A673 (cell line): Measurements from ENCODE around the gene ROR2. TPM values are rescaled to one million over a fixed set of nuclear protein-coding genes. Genes with fewer than 3 reads are reported as not detected.
A peak's percentile ranks its signal among the peaks of the same experiment; 100 is the strongest.

Experiments used
- BruUV-seq: library from RNA; stranded (reverse); fragments of 400-500 nt; replicated peaks from 2 replicates; lab custom pipeline; 2021; lab: Mats Ljungman, UMichigan
- CTCF ChIA-PET: fragments of 300-600 bp; sonication (Branson Sonifier 250); formaldehyde crosslinking; loops from one replicate; lab custom pipeline; 2022; ENCODE audit warnings: antibody characterized with exemption; lab: Charles Lee
- POLR2A ChIA-PET: fragments of 300-600 bp; sonication (Branson Sonifier 250); formaldehyde crosslinking; loops from one replicate; lab custom pipeline; 2022; ENCODE audit warnings: antibody characterized with exemption; ENCODE audit not compliant: low non-redundant PET; lab: Charles Lee
- DNase-seq: peaks from one replicate; pipeline ENCODE4 v3.0.0-alpha.2; 2015; ENCODE audit warnings: low spot score
- H3K27ac ChIP-seq: fragments of 200-600 bp; sonication (generic); 2 replicates; pipeline ENCODE4 v1.5.1; 2016; ENCODE audit warnings: mixed run types, low read depth, mild to moderate bottlenecking, mixed read lengths, antibody characterized with exemption, low read length; ENCODE audit not compliant: poor library complexity, severe bottlenecking
- H3K27me3 ChIP-seq: fragments of 200-600 bp; sonication (generic); replicated peaks from 2 replicates; pipeline ENCODE4 v1.6.1; 2017; ENCODE audit warnings: mixed run types, low read depth, mild to moderate bottlenecking, mixed read lengths, antibody characterized with exemption, low read length; ENCODE audit not compliant: insufficient read depth, poor library complexity
- H3K36me3 ChIP-seq: fragments of 200-600 bp; sonication (generic); 2 replicates; pipeline ENCODE4 v1.6.1; 2016; ENCODE audit warnings: mixed run types, mild to moderate bottlenecking, mixed read lengths, antibody characterized with exemption, low read length; ENCODE audit not compliant: insufficient read depth, poor library complexity, severe bottlenecking
- H3K4me1 ChIP-seq: fragments of 200-600 bp; sonication (generic); 2 replicates; pipeline ENCODE4 v1.6.1; 2017; ENCODE audit warnings: mixed run types, mild to moderate bottlenecking, mixed read lengths, antibody characterized with exemption, low read length; ENCODE audit not compliant: insufficient read depth, poor library complexity, severe bottlenecking
- H3K4me3 ChIP-seq: fragments of 200-600 bp; sonication (generic); 2 replicates; pipeline ENCODE4 v1.5.1; 2016; ENCODE audit warnings: low read depth, mixed run types, mild to moderate bottlenecking, mixed read lengths, low read length; ENCODE audit not compliant: poor library complexity, severe bottlenecking
- H3K9me3 ChIP-seq: fragments of 200-600 bp; sonication (generic); 2 replicates; pipeline ENCODE4 v1.6.1; 2016; ENCODE audit warnings: mixed run types, low read depth, mild to moderate bottlenecking, mixed read lengths, antibody characterized with exemption, low read length; ENCODE audit not compliant: poor library complexity, severe bottlenecking
- CTCF ChIP-seq: fragments of 300-800, 200-600 bp; sonication (generic); conservative IDR thresholded peaks from 2 replicates; pipeline ENCODE4 v1.5.1; 2017; ENCODE audit warnings: low read depth, mild to moderate bottlenecking, antibody characterized with exemption, low read length, moderate library complexity, mixed read lengths
- EZH2 ChIP-seq: fragments of 200-600 bp; sonication (generic); IDR thresholded peaks from 2 replicates; pipeline ENCODE4 v1.6.1; 2017; ENCODE audit warnings: borderline replicate concordance, low read depth, mild to moderate bottlenecking, mixed read lengths, antibody characterized with exemption, low read length; ENCODE audit not compliant: poor library complexity, severe bottlenecking
- intact Hi-C: fragments of 100-400 bp; cut with micrococcal nuclease; formaldehyde crosslinking; loops from one replicate; pipeline ENCODE4 v1.10.0; 2022; ENCODE audit not compliant: unreplicated experiment
- total RNA-seq: library from RNA; stranded (reverse); gene quantifications from 2 replicates; pipeline ENCODE4 v1.2.3, GENCODE V29; 2021

Gene ROR2
- total RNA-seq, 1 experiment from 2014 or later = 12.3 TPM

- Histone ChIP-seq H3K4me3 (no peak overlapping the region), H3K9me3 (no peaks in the 10 kb centered on the region), H3K36me3 (no peaks in the 10 kb centered on the region), H3K27me3 (no peaks in the 10 kb centered on the region), H3K4me1 (peaks cover 7% of the 10 kb centered on the region), H3K27ac (no peak overlapping the region)
- DNase-seq = no peak
- no TSS peak for BruUV-seq
- ChIA-PET POLR2A (no interaction called here), CTCF (no interaction called here)
- TF ChIP-seq CTCF = no peak
- TF ChIP-seq EZH2 = no peak
- intact Hi-C loops = no loop called here
Observed at GRCh38 chr9:91567642-91568274, 382.3 kb downstream of the ROR2 start.

GRCh38 chr9:91564081-91564670, 385.9 kb downstream of the ROR2 start:
- BruUV-seq = no TSS peak
- Histone ChIP-seq H3K4me3 (no peak overlapping the region), H3K36me3 (no peaks in the 10 kb centered on the region), H3K27me3 (no peaks in the 10 kb centered on the region), H3K4me1 (peaks cover 24% of the 10 kb centered on the region), H3K27ac (no peak overlapping the region), H3K9me3 (no peaks in the 10 kb centered on the region)
- ChIA-PET POLR2A (no interaction called here), CTCF (no interaction called here)
- TF ChIP-seq EZH2 = no peak
- no peak for TF ChIP-seq CTCF
- intact Hi-C loops = loop anchor here (5.0 kb wide), 1 partner anchor 647 kb away; no protein-coding TSS in a partner anchor
- no peak for DNase-seq

- Histone ChIP-seq H3K36me3 (no peaks in the 10 kb centered on the region), H3K4me1 (peaks cover 25% of the 10 kb centered on the region), H3K27me3 (no peaks in the 10 kb centered on the region), H3K9me3 (no peaks in the 10 kb centered on the region), H3K4me3 (no peak overlapping the region), H3K27ac (peak overlapping the region; percentile 54)
- TF ChIP-seq CTCF (no peak), EZH2 (no peak)
- CTCF ChIA-PET = interaction anchor here (0.6 kb wide), 1 partner anchor 646 kb away, joined by 9 read pairs; no protein-coding TSS in a partner anchor
- peak; percentile 83 for DNase-seq
- POLR2A ChIA-PET = no interaction called here
- intact Hi-C loops = loop anchor here (5.0 kb wide), 1 partner anchor 645 kb away; no protein-coding TSS in a partner anchor
- no TSS peak for BruUV-seq
Observed at GRCh38 chr9:91562416-91562815, 387.6 kb downstream of the ROR2 start.
